HG03060 (cell line): Measurements from ENCODE around the gene TPST1.

Source experiments
- ATAC-seq: cut with Tn5 transposase; IDR thresholded peaks from one replicate; pipeline ENCODE4 v1.9.1; 2021; ENCODE audit warnings: low read depth, moderate number of reproducible peaks; ENCODE audit not compliant: unreplicated experiment

The TPST1 gene

DNA sequence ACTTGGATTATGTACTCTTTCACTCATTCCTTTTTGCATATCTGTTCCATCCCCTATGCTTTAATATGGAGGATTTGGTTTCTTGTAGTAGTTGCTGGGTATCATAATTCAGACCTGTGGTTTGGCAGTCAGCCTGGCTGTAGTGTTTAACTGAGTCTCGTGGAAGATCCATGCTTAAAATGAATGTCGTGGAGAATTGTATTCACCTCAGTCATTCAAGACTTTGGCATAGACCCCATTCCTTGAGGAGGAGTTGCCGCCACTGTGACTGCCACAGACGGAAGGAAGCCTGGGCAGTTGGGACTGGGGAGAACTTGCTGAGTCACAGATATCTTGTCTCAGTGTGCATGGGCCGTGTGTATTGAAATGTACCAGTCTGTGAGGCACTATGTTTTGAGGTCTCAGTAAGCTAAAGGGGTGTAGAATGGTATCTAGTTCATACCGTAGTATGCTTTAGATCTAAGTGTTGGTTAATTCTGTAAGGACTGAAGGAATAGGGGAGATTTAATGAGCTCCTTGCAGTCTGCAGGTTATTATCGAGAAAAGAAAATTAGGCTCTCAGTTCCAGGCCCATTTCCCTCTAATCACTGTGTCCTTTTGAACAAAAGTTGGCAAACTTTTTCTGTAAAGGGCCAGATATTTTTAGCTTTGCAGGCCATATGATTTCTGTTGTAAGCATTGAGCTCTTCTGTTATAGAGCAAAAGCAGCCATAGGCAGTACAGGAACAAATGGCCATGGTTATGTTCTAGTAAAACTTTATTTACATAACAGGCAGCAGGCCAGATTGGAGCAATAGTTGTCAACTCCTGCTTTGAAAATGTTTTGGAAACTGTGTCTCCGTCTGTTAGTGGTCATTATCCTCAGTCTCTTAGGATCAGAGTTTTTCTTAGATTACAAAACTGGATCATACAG is 76.8 kb downstream of the TPST1 start:
- no peak for ATAC-seq

DNA sequence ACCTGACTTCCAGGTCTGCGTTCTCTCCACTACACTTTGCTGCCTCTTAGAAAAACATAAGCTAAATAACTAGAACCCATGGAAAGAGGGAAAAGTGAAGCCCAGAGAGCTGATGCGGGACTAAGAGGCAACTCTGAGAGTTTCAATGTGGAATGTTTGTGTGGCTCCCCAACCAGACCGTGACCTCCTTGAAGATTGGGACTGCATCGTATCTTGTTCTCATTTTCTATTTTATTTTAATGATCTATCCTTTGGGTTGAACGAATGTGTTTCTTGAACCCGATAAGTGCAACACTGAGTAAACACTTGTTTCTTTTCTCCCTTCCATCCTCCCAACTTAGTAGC is 77.4 kb downstream of the TPST1 start:
- no peak for ATAC-seq

DNA sequence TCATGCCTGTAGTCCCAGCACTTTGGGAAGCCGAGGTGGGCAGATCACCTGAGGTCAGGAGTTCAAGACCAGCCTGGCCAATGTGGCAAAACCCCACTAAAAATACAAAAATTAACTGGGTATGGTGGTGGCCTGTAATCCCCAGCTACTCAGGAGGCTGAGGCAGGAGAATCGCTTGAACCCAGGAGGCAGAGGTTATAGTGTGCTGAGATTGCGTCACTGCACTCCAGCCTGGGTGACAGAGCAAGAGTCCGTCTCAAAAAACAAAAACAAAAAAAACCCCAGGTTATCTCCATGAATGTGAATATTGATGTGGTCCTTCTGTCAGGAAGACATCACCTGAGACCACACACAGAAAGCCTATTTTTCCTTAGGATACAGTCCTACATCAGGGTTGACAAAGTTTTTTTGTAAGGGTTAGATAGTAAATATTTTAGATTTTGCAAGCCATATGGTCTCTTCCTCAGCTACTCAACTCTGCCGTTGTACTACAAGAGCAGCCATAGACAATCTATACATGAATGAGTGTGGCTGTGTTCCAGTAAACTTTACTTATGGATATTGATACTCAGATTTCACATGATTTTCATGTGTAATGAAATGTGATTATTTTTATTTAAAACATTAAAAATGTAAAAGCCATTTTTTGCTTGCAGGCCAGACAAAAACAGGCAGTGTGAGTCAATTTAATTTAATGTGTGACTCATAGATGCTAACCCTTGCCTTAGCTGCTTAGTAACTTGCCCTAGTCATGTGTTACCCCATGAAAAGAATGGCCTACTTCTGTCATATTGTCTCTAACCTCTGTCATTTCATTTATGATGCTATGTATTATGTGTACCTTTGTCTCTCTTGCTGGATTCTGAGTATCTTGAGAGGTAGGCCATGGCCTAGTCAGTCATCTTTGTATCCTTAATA is 78.1 kb downstream of the TPST1 start:
- no peak for ATAC-seq

DNA sequence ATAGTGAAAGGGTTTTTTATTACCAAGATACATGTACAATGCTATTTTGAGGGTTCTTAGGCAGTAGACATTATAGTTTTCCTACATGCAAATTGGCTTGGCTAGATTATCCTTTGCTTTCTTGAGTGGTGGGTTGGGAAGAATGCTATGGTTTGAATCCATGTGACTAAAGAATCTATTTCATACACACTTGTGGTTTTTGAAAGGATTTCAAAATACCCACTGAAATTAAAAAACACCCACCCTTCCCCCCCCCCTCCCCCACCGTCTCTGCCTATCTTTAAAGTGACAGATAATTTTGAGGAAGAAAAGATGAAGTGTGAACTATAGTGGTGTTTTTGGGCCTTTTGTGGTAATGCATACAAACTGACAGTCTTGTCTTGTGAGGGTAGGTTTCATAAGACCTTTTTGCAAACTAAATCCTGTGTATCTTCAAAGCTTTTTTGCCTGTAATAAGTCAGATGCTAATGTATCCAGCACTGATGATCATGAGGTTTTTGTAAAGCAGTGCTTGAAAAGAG is 90.9 kb downstream of the TPST1 start:
- ATAC-seq: no peak

DNA sequence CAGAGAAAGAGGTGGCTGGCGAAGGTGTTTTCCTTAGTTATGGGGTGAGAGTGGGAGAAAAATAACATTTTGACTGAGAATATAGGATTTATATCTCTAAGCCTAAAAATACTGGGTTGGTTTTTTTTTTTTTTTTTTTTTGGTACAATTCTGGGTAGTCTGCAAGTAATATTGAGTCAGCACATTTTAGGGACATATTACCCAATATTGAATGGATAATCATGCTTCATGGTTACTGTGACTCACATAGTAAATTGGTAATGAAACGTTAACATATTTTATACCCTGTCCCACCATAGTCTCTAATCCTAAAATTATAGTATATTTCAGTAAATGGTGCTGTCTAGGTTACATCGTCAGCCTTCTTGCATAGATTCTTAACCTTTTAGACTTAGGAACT is 91.4 kb downstream of the TPST1 start:
- ATAC-seq: no peak

DNA sequence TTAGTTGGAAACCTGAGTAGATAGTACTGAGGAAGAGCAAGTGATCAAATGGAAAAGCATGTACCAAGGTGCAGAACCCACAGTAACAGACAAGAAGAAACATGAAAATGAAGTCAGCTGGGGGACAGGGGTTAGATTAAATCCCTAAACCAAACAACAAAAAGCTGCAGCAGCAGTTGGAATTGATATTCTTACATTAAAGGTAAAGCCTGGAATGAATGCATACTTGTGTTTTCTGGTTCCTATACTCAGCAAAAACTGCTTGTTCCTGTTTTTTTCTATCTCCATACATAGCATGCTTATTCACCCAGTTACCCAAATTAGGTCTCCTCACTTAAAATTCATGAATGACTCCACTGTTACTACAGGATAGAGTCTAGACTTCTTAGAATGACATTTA is 92.4 kb downstream of the TPST1 start:
- no peak for ATAC-seq

DNA sequence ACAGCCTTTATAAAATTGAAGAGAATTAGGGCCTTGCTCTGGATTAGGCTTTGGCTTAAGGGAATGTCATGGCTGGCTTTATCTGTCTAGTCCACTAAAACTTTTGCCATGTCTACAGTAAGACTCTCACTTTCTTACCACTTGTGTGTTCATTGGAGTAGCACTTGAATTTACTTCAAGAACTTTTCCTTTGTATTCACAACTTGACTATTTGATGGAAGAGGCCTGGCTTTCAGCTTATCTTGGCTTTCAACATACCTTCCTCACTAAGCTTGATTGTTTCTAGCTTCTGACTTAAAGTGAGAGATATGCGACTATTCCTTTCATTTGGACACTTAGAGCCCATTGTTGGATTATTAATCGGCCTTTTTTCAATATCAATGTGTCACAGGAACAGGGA is 96.1 kb downstream of the TPST1 start:
- ATAC-seq: no peak

DNA sequence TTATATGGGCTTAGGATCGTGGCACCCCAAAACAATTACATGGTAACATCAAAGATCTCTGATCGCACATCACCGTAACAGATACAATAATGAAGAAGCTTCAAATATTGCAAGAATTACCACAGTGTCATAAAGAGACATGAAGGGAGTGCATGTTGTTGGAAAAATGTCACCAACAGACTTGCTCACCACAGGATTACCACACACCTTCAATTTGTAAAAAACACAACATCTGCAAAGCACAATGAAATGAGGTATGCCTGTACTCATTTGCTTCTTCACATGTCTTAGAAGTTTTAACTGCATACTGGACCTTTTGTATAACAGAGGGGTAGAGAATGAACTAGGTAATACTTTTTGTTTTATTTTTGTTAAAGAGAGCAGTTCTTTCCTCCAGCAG is 96.6 kb downstream of the TPST1 start:
- ATAC-seq: no peak

DNA sequence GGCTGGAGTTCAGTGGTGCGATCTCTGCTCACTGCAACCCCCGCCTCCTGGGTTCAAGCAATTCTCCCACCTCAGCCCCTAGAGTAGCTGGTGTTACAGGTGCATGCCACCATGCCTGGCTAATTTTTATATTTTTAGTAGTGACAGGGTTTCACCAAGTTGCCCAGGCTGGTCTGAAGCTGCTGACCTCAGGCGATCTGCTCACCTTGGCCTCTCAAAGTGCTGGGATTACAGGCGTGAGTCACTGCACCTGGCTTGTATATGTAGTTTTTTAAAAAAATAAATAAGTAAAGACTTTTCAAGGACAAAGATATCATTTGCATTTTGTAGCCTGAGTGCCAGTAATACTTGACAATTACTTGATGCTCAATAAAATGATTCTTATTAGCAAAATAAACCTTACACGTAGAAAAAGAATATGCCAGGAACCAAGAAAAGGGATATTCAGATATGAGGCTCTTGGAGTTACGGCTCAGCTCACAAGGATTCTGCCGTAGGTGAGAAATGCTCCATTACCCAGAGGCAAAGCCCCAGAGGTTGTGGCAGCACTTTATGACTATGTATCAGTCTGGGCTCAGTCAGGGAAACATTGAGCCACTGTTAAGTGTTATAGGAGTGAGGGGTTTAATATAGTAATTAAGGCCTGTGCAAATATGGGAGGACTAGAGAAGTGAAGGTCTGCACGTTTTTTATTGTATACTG is 98.5 kb downstream of the TPST1 start:
- ATAC-seq: no peak

DNA sequence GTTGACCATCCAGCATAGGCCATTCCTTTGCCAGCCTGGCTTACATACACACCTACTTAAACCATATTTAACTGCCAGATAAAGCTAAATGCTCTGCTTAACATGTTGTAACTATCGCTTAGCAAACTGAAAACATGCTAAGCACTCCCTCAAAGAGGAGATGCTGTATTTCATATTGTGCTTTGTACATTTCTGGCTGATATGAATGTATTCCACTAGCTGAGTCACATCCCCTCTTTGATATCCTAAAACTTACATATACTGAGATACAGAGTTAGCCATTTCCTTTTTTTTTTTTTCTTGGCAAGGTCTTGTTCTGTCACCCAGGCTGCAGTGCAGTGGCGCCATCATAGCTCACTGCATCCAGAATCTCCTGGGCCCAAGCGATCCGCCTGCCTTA is 99.4 kb downstream of the TPST1 start:
- no peak for ATAC-seq

DNA sequence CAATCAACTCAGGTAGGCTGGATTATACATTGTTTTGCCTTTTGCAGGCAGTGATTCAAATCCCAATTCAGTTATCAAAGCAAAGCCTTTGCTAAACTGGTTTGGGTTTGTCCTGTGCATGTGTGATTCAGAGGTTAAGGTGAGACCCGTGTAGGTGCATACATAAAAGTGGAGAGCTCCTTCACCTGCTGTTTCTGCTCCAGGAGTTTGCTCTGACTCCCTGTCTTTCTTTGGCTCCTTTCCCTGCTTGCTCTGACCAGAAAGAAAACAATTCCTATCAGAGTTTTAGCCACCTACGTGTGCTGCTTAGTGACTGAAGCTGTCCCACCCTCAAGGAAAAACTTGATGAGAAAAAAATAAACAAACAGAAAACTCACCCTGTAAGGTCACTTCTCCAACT is 101.1 kb downstream of the TPST1 start:
- ATAC-seq: no peak

DNA sequence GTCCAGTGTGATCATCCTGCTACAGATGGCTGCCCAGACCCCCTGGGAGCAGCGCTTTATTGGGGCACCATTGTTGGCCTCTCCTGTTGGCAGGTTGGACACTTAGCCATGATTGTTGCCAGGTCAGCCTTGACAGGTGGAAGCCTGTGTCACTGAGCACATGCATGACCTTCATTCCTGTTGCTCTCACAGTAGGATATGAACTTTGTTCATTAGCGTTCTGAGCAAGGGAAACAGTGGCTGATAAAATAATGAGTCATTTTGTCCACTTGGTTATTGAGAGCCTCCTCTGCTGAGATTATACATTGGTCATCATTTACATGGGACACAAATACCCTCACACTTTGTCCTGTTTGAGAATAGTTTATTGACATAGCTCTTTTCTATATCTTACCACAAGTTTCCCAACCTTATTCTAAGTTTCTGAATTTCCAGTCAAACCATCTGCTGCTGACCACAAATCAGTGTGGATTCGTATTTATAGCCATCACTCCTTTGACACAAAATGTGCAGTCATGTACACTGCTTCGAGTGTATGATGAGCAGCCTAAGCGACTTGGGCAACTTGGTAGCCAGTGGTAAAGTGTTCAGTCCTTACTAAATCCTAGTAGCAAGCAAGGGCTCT is 102.6 kb downstream of the TPST1 start:
- no peak for ATAC-seq

DNA sequence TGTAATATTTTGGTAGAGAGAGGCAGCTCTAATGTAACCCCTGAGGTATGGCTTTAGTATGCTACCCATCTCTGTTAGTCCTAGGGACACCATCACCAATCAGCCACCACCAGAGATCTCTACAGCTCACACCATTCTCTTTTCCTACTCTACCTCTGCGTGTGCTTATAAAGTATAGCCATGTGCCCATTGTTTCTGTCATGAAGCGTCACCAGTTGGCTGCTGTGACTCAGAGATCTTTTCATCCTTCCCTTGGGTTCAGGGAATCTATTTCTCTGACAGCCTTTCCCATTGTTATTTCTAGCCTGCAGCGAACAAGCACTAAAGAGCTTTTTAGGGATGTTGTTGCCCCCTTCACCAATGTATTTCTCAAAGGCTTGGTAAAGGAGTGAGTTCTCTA is 103.3 kb downstream of the TPST1 start:
- ATAC-seq: no peak

DNA sequence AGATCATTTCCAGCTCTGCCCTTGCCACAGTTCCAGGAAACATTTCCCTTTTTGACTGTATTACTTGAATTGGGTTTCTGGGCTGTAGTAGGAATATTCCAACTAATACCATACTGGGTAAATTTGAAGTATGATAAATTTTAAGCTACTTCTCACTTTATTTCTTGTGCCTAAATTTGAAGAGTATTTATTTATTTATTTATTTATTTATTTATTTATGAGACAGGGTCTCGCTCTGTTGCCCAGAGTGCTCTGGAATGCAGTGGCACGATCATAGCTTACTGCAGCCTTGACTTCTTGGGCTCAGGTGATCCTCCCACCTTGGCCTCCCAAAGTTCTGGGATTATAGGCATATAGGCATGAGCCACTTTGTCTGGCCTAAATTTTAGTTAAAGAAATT is 105.5 kb downstream of the TPST1 start:
- ATAC-seq: no peak

DNA sequence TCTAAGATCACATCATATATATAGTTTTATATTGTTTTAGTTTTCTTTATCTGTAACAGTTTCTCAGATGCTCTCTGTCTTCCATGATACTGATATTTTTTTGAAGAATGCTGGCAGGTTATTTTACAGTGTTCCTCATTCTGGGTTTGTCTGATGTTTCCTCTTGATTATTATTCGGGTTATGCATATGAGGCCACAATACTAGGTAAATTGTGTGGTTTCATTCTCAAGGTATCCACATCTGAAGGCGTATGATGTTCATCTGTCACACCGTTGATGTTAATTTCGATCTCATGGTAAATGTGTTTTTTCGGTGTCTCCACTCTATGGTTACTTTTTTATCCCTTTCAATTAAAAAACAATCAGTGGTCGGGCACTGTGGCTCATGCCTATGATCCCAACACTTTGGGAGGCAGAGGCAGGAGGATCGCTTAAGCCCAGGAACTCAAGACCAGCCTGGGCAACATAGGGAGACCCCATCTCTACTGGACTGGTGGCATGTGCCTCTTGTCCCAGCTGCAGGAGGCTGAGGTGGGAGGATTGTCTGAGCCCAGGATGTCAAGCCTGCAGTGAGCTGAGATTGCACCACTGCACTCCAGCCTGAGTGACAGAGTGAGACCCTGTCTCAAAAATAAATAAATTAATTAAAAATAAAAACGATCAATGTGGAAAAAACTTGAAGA is 108.9 kb downstream of the TPST1 start:
- no peak for ATAC-seq

DNA sequence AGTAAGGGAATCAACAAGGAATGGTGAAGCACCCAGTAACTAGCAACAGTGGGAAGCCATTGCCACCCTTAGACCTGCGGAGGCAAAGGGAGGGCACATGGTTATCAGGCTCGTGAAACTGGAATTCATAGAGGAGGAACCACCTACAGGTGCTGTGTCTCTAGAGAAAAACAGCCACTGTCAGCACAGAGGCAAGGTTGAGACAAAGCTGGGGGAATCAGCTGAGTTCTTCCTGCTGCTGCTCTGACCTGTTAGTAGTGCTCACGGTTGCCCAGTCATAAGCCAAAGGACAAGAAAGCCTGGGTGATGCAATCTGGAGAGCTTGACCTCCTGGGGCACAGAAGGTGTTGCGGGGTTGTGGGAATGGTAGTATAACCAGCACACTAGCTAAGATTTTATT is 110.1 kb downstream of the TPST1 start:
- no peak for ATAC-seq

DNA sequence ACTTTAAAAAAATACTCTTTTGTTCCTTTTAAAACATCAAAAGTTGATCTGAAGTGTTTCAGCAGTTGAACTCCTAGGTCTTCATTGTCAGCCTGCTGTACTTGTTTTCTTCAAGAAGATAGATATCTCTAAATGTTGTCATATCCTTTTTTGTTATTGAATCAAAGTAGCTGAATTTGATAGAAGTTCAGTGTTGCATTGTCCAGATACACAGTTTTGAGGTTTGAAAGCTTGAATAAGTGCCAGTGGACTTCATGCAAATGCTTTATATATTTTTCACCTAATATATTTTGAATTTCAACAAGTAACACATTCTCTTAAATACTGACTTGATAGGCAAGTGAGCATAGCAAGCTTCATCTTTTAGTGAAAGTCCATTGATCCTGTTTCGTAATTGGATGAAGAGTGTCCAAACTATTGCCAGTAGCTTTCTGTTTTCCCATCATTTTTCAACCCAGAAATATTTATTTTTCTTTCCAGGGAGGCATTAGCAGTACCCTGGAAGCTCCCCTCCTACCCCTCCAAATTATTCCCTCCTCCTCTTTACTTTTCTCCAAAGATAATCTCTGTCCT is 114.4 kb downstream of the TPST1 start:
- no peak for ATAC-seq

DNA sequence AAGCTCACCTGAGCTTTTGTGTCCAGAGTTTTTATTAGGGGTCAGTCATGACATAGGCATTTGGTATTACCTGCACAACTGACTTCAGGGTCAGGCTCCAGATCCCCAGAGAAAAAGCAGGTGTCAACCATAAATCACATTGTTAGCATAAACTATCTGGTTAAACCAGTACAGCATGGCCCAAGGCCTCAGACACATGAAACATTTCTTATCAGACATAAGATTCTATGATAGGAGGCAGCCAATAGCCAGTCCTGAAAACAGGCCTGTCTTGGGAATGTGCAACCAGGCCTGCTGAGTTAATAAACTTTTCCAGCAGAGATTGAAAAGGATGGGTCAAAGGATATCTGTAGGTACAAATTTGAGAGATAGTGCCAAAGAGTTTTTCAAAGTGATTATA is 116.1 kb downstream of the TPST1 start:
- ATAC-seq: no peak

DNA sequence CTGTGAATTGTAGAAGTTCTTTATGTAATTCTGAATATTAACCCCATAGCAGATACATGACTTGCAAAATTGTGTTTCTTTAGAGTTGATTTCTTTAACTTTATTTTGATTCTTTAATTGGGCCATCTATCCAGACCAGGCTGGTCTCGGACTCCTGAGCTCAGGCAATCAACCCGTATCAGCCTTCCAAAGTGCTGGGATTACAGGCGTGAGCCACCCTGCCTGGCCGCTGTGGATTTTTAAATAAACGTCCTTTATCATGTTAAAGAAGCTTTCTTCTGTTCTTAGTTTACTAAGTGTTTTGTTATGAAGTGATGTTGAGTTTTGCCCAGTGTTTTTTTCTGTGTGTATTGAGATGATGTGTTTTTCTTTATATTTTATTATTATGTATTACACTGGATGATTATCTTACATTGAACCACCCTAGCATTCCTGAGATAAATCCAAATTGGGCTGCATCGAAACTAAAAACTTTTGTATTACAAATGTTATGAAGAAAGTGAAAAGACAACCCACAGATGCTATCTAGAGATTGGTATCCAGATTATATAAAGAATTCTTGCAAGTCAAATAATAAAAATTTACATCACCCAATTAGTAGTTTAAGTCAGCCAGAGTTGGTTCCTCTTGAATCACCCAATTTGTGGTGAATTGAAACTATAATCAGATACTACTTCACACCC is 118.1 kb downstream of the TPST1 start:
- no peak for ATAC-seq
